SK-N-SH (cell line): Measurements from ENCODE around the gene DAB1. TPM values are rescaled to one million over a fixed set of nuclear protein-coding genes. Genes with fewer than 3 reads are reported as not detected.

Experiments used
- CTCF ChIA-PET: fragments of 300-600, 350-600 bp; formaldehyde crosslinking; extraction: SDS; loops from one replicate; lab custom pipeline; 2021; lab: Yijun Ruan, JAX
- POLR2A ChIA-PET: fragments of 350-600 bp; sonication (Branson Sonifier 250); formaldehyde crosslinking; extraction: SDS; loops from one replicate; lab custom pipeline; 2020; ENCODE audit warnings: antibody characterized with exemption, inconsistent platforms; lab: Yijun Ruan, JAX
- DNase-seq: peaks from one replicate; pipeline ENCODE4 v3.0.0; 2012
- H2AFZ ChIP-seq: fragments of 200-600 bp; sonication (generic); 2 replicates; pipeline ENCODE4 v1.8.1; 2016; ENCODE audit warnings: antibody characterized with exemption, mild to moderate bottlenecking, low read depth
- H3F3A ChIP-seq: fragments of 200-600 bp; sonication (generic); replicated peaks from 2 replicates; pipeline ENCODE3; 2016; ENCODE audit warnings: antibody characterized with exemption, mild to moderate bottlenecking; ENCODE audit not compliant: insufficient read depth
- H3K27ac ChIP-seq, 2 experiments: fragments of 200-500 bp in 1 of 2; fragments of 200-600 bp in 1 of 2; sonication (Bioruptor generic) in 1 of 2; sonication (generic), shearing (Covaris generic) in 1 of 2; 2 replicates each; pipeline versions ENCODE4 v1.5.1 to v1.6.1; 2014 to 2016; ENCODE audit warnings: low read depth in 2 of 2, inconsistent platforms in 1 of 2, low read length in 1 of 2, mild to moderate bottlenecking in 1 of 2, mixed read lengths in 1 of 2
- H3K27me3 ChIP-seq: fragments of 200-600 bp; sonication (generic), shearing (Covaris generic); 2 replicates; pipeline ENCODE4 v1.6.1; 2016; ENCODE audit warnings: mixed run types; ENCODE audit not compliant: insufficient read depth
- H3K36me3 ChIP-seq, 2 experiments: fragments of 200-500 bp in 1 of 2; fragments of 200-600 bp in 1 of 2; sonication (Bioruptor generic) in 1 of 2; sonication (generic) in 1 of 2; replicated peaks in 1 of 2; 2 replicates each; pipeline versions ENCODE3 to v1.5.1; 2014 to 2016; ENCODE audit warnings: low read length in 1 of 2, mild to moderate bottlenecking in 1 of 2; ENCODE audit not compliant: insufficient read depth in 2 of 2, control insufficient read depth in 1 of 2
- H3K4me1 ChIP-seq, 2 experiments: fragments of 200-500 bp in 1 of 2; fragments of 200-600 bp in 1 of 2; sonication (Bioruptor generic) in 1 of 2; sonication (generic), shearing (Covaris generic) in 1 of 2; 2 replicates each; pipeline versions ENCODE4 v1.5.1 to v1.6.1; 2014 to 2016; ENCODE audit warnings: low read depth in 1 of 2, low read length in 1 of 2, mixed run types in 1 of 2; ENCODE audit not compliant: insufficient read depth in 2 of 2, control insufficient read depth in 1 of 2
- H3K4me2 ChIP-seq: fragments of 200-600 bp; sonication (generic), shearing (Covaris generic); 2 replicates; pipeline ENCODE4 v1.6.1; 2017; ENCODE audit warnings: mixed run types
- H3K4me3 ChIP-seq, 2 experiments: fragments of 200-500 bp in 1 of 2; fragments of 200-600 bp in 1 of 2; sonication (Bioruptor generic) in 1 of 2; sonication (generic), shearing (Covaris generic) in 1 of 2; 2 replicates each; pipeline versions ENCODE4 v1.5.1 to v1.8.1; 2014 to 2016; ENCODE audit warnings: low read depth in 2 of 2, inconsistent platforms in 1 of 2, low read length in 1 of 2, mild to moderate bottlenecking in 1 of 2, mixed read lengths in 1 of 2, moderate library complexity in 1 of 2
- H3K79me2 ChIP-seq: fragments of 200-600 bp; sonication (generic); 2 replicates; pipeline ENCODE4 v1.8.1; 2017; ENCODE audit warnings: mild to moderate bottlenecking; ENCODE audit not compliant: insufficient read depth
- H3K9ac ChIP-seq: fragments of 200-600 bp; sonication (generic); 2 replicates; pipeline ENCODE4 v1.6.1; 2017; ENCODE audit warnings: mixed run types
- H3K9me2 ChIP-seq: fragments of 200-600 bp; sonication (generic); 2 replicates; pipeline ENCODE4 v1.6.1; 2017; ENCODE audit warnings: mixed run types
- H3K9me3 ChIP-seq: fragments of 200-600 bp; sonication (generic); 2 replicates; pipeline ENCODE4 v1.6.1; 2017; ENCODE audit warnings: mixed run types, mild to moderate bottlenecking, moderate library complexity
- H4K20me1 ChIP-seq: fragments of 200-600 bp; sonication (generic); 2 replicates; pipeline ENCODE4 v1.6.1; 2017; ENCODE audit warnings: mild to moderate bottlenecking, mixed run types; ENCODE audit not compliant: insufficient read depth
- CHD2 ChIP-seq: fragments of 150-350 bp; IDR thresholded peaks from 2 replicates; pipeline ENCODE4 v1.6.1; 2018; ENCODE audit warnings: low read length; ENCODE audit not compliant: partially characterized antibody
- CTCF ChIP-seq: fragments of 200-600 bp; sonication (generic); IDR thresholded peaks from 2 replicates; pipeline ENCODE4 v1.6.1; 2017; ENCODE audit warnings: antibody characterized with exemption, mild to moderate bottlenecking, moderate library complexity
- ELF1 ChIP-seq: IDR thresholded peaks from 2 replicates; pipeline ENCODE4 v1.4.0; 2012
- FOXJ3 ChIP-seq: sonication (generic); formaldehyde crosslinking; IDR thresholded peaks from 2 replicates; pipeline ENCODE4 v1.5.1; 2020; ENCODE audit warnings: mild to moderate bottlenecking, missing genetic modification reagents
- FOXM1 ChIP-seq: IDR thresholded peaks from 2 replicates; pipeline ENCODE4 v1.4.0; 2012; ENCODE audit warnings: low read depth, mild to moderate bottlenecking
- GABPA ChIP-seq: IDR thresholded peaks from 2 replicates; pipeline ENCODE4 v1.4.0; 2012; ENCODE audit warnings: low read depth, mild to moderate bottlenecking
- JUND ChIP-seq: IDR thresholded peaks from 2 replicates; pipeline ENCODE4 v1.4.0; 2012
- MAX ChIP-seq: IDR thresholded peaks from 2 replicates; pipeline ENCODE4 v1.4.0; 2012; ENCODE audit warnings: low read depth
- MEF2A ChIP-seq: IDR thresholded peaks from 2 replicates; pipeline ENCODE4 v1.4.0; 2012; ENCODE audit warnings: low read depth, borderline replicate concordance
- MXI1 ChIP-seq: IDR thresholded peaks from 2 replicates; pipeline ENCODE4 v1.6.1; 2012; ENCODE audit warnings: mild to moderate bottlenecking, low read depth, low read length, improper control_type of control experiment
- NRF1 ChIP-seq: IDR thresholded peaks from 2 replicates; pipeline ENCODE4 v1.6.1; 2012; ENCODE audit warnings: low read depth, mild to moderate bottlenecking, low read length
- POLR2AphosphoS5 ChIP-seq: IDR thresholded peaks from 2 replicates; pipeline ENCODE4 v1.6.1; 2012; ENCODE audit warnings: low read depth, low read length
- REST ChIP-seq: IDR thresholded peaks from 2 replicates; pipeline ENCODE4 v1.6.1; 2012; ENCODE audit warnings: mild to moderate bottlenecking, low read depth, low read length, moderate library complexity
- USF1 ChIP-seq: IDR thresholded peaks from 2 replicates; pipeline ENCODE4 v1.4.0; 2012; ENCODE audit warnings: low read depth, borderline replicate concordance
- YY1 ChIP-seq: IDR thresholded peaks from 2 replicates; pipeline ENCODE4 v1.4.0; 2012; ENCODE audit warnings: low read depth, mild to moderate bottlenecking
- WGBS: methylation state at CpG from one replicate; pipeline ENCODE4 v1.1.6; 2017; ENCODE audit warnings: low lambda C conversion rate; 5-methylcytosine and 5-hydroxymethylcytosine counted together
- polyA plus RNA-seq, 3 experiments: library from polyadenylated mRNA; depleted of rRNA; stranded (reverse); fragments of >200 nt; gene quantifications; 2 replicates each; pipeline ENCODE4 v1.2.3, GENCODE V29; 2012
- TF ChIP-seq, protein P1 (sequence below): IDR thresholded peaks from 2 replicates; pipeline ENCODE4; 2012

Gene DAB1
- polyA plus RNA-seq, 1 of the 3 experiments (the other 2 are of a cell fraction), result 2.9 TPM

DNA sequence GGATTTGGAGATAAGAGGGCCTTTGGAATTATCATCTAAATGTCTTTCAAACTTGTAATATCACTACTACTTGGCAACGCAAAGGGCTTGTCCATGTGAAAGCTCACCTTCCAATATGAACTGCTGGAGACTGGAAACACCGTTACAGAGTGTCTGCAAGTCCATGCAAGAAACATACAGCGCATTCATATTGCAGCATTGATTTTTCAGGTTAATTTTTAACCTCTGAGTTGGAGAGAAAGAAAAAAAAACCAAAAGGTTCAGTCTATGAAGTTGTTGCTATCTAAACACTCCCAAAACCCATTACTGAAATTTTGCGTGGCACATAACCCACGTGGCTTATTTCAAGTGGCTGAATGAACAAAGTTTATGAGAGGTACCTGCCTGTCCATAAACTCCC, 23.8 kb downstream of the DAB1 start:
- H3K4me2 ChIP-seq, result no peak overlapping the region
- DNase-seq, result no peak
- H4K20me1 ChIP-seq, result no peaks in the 10 kb centered on the region
- TF ChIP-seq USF1, result no peak
- TF ChIP-seq MEF2A, result no peak
- no peak for TF ChIP-seq CHD2
- TF ChIP-seq FOXJ3 (CRISPR knock-in tag), result no peak
- no peak for TF ChIP-seq JUND
- no peak for TF ChIP-seq MXI1
- TF ChIP-seq FOXM1, result no peak
- TF ChIP-seq GABPA, result no peak
- no peak for TF ChIP-seq REST
- H2AFZ ChIP-seq, result no peak overlapping the region
- 78% methylated on average over 5 of the region's 5 CpGs for WGBS
- ChIA-PET CTCF (no interaction called here), POLR2A (no interaction called here)
- H3K36me3 ChIP-seq, result no peaks in the 10 kb centered on the region
- H3F3A ChIP-seq, result no peaks in the 10 kb centered on the region
- no peaks in the 10 kb centered on the region for H3K9me2 ChIP-seq
- H3K79me2 ChIP-seq, result no peaks in the 10 kb centered on the region
- H3K4me3 ChIP-seq, result no peak overlapping the region
- H3K4me1 ChIP-seq, result no peaks in the 10 kb centered on the region
- no peak overlapping the region for H3K27ac ChIP-seq
- H3K9ac ChIP-seq, result no peak overlapping the region
- no peaks in the 10 kb centered on the region for H3K27me3 ChIP-seq
- no peaks in the 10 kb centered on the region for H3K9me3 ChIP-seq

DNA sequence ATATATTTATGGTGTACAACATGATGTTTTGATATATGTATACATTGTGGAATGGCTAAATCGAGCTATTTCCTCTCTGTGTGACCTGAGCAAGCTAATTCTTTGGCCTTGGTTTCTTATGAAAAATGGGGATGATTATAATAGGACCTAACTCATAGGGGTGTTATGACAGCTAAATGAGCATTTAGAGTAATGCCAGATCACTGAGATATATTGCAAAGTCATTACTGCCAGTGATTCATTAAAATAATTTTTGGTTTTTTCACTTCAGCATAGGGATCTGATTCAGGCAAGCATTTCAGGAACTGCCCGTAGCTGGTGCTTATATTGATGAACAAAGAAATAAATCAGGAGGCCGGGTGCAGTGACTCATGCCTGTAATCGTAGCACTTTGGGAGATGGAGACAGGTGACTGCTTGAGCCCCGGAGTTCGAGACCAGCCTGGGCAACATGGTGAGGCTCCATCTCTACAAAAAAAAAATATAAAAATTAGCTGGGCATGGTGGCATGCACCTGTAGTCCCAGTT, 30.7 kb downstream of the DAB1 start:
- Histone ChIP-seq H3K27me3 (no peaks in the 10 kb centered on the region), H3K36me3 (no peaks in the 10 kb centered on the region), H4K20me1 (no peaks in the 10 kb centered on the region), H3K4me2 (no peak overlapping the region), H3F3A (no peaks in the 10 kb centered on the region), H3K27ac (no peak overlapping the region), H3K79me2 (no peaks in the 10 kb centered on the region), H3K9me2 (no peaks in the 10 kb centered on the region), H2AFZ (no peak overlapping the region), H3K4me3 (no peak overlapping the region), H3K9ac (no peak overlapping the region), H3K4me1 (no peaks in the 10 kb centered on the region), H3K9me3 (no peaks in the 10 kb centered on the region)
- POLR2A ChIA-PET, result no interaction called here
- no peak for DNase-seq
- no peak for TF ChIP-seq CTCF
- TF ChIP-seq YY1, result no peak
- no peak for TF ChIP-seq NRF1
- TF ChIP-seq, protein P1, sequence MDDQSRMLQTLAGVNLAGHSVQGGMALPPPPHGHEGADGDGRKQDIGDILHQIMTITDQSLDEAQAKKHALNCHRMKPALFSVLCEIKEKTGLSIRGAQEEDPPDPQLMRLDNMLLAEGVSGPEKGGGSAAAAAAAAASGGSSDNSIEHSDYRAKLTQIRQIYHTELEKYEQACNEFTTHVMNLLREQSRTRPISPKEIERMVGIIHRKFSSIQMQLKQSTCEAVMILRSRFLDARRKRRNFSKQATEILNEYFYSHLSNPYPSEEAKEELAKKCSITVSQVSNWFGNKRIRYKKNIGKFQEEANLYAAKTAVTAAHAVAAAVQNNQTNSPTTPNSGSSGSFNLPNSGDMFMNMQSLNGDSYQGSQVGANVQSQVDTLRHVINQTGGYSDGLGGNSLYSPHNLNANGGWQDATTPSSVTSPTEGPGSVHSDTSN, result no peak
- no peak for TF ChIP-seq GABPA
- no peak for TF ChIP-seq MAX
- TF ChIP-seq ELF1, result no peak
- TF ChIP-seq FOXM1, result no peak
- TF ChIP-seq JUND, result no peak
- no peak for TF ChIP-seq POLR2AphosphoS5
- WGBS, result 67% methylated on average over 6 of the region's 6 CpGs
- CTCF ChIA-PET, result no interaction called here
